Muscle of back (tissue), 11 donors: ENCODE data around the gene LTBP1. TPM values are rescaled to one million over a fixed set of nuclear protein-coding genes. Genes with fewer than 3 reads are reported as not detected.
"Not testable (repeated sequence)": the region's sequence is repeated elsewhere in the genome, so short reads cannot be mapped to it uniquely, and the experiment has no call there.

Experiments
- DNase-seq, 3 donors: peaks; one replicate each; pipeline versions ENCODE4 v3.0.0 to v3.0.0-alpha.2; 2013
- polyA plus RNA-seq, 10 donors: library from polyadenylated mRNA; unstranded; fragments of 120-200 nt; gene quantifications; one replicate each; pipeline ENCODE4 v1.2.1, GENCODE V29; 2013; ENCODE audit not compliant: insufficient read length in 10 of 10

The LTBP1 gene
- polyA plus RNA-seq, 10 donors, result 52.1 to 101 (median 66.1) TPM

- no peak for DNase-seq
Observed at GRCh38 chr2:33038799-33039198, 92.0 kb downstream of the LTBP1 start.

DNA sequence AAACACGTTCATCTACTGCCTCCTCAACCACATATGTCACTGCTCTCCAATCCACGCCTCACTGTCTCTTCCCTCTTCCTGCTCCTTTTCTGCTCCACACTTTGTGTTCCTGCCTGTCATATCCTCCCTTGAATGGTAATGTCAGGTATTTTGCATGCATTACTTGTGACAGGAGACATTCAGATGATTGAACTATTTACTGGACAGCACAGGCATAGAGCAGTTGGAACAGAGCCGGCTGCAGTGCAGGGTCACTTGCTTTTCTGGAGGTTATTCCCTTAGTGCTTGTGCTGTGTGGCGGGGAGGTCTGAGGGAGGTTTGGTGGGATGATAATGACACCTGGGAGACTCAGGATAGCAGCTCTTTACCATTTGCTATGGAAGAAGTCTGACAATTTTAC, 93.8 kb downstream of the LTBP1 start:
- no peak for DNase-seq

DNA sequence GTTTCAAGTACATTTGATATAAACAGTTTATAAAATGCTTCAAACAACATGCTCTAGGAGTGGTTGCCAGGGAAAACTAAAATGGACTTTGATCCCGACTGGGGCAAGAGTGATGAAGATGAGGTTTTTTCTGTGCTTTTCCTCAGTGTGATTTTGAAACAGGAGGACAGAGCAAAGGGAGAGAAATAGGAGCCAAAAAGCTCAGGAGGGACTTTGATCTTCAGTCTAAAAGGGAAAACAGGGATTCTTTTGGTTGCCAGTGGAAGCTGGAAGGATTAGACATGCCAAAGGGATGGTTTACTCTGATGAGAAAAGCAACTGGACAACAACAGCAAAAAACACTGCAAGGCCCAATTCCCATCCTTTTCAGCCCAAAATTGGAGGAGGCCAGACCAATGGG, 95.5 kb downstream of the LTBP1 start:
- peak in 2 of 3 donors; percentile 43 to 55 for DNase-seq

GRCh38 chr2:33042819-33043218, 96.1 kb downstream of the LTBP1 start:
- DNase-seq, result peak in 1 of 3 donors; percentile 24

DNA sequence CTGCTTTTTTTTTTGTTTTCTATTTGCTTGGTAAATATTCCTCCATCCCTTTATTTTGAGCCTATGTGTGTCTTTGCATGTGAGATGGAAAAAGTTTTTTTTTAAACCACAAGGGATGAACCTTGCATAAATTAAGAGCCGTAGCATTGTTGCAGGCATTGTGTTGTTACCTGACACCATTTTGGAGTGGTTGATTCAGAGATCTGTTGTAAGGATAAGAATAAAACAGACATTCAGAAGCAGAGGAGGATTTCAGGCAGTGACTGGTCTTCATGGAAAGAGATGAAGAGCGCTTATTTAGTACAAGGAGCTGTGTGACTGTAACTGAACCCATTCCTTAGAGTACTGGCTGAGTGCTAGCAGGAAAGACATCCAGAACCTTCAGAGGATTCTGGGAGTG, 101.2 kb downstream of the LTBP1 start:
- peak in 1 of 3 donors; percentile 29 for DNase-seq

GRCh38 chr2:33051586-33052360, 105.0 kb downstream of the LTBP1 start:
- peak in 1 of 3 donors; percentile 73 for DNase-seq

DNA sequence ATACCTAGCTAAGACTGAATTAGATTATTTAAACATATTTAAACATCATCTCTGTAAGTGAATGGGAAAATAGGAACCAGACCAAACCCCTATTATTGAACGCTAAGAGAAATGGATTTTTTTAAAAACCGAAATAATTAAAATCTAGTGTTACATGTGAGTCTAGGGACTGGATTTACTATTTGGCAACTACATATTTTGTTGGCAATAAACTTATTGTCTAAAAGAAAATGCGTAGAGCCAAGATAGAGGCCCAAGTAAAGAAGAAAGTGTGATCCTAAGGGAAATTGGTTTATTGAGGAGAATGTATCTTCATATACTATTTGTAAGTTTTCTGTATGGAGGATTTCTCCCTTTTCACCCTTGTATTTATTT, 105.6 kb downstream of the LTBP1 start:
- DNase-seq, result peak in 1 of 3 donors; percentile 47

DNA sequence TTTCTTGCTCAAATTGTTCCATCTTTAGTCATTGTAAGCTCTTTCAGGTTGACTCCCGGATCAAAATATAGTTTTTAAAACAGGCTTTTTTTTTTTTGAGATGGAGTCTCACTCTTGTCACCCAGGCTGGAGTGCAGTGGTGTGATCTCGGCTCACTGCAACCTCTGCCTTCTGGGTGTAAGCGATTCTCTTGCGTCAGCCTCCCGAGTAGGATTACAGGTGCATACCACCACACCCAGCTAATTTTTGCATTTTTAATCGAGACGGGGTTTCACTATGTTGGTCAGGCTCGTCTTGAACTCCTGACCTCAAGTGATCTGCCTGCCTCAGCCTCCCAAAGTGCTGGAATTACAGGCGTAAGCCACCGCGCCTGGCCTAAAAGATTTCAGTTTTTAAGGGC, 106.0 kb downstream of the LTBP1 start:
- not testable (repeated sequence) for DNase-seq

GRCh38 chr2:33056170-33056569, 109.4 kb downstream of the LTBP1 start:
- no peak for DNase-seq

- DNase-seq, result not testable (repeated sequence)
Observed at GRCh38 chr2:33057307-33058028, 110.7 kb downstream of the LTBP1 start.

DNA sequence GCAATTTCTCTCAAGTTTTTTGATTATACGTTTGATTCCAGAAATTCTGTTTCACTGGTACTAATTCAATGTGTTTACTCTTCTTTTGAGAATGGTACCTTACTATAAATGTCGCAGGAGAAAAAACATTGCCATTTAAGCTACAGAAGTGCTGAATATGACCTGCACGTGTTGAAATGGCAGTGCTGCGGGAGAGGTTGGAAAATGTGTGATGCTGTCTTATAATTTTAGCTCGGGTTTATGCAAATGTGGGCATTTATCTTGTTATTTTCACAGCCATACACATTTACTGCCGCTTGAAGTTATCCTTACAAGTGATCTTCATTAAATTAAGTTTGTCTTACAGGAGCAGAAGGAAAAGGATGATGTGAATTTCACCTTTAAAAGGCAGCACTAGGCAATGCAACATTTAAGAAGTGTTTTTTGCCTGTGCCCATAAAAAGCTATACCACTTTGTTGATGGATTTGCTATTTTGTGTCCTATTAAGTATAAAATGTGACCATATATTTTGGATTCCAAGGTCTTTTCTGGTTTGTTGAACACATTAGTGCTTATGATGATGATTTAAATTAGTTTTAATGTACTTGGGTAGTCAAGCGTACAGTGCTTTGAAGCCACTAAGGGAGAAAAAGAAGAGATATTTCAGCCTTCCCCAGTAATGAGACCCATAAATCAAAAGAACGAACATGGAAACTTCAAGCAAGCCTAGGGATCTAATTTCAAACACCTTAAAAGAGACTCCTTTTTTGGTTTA, 112.1 kb downstream of the LTBP1 start:
- no peak for DNase-seq

DNA sequence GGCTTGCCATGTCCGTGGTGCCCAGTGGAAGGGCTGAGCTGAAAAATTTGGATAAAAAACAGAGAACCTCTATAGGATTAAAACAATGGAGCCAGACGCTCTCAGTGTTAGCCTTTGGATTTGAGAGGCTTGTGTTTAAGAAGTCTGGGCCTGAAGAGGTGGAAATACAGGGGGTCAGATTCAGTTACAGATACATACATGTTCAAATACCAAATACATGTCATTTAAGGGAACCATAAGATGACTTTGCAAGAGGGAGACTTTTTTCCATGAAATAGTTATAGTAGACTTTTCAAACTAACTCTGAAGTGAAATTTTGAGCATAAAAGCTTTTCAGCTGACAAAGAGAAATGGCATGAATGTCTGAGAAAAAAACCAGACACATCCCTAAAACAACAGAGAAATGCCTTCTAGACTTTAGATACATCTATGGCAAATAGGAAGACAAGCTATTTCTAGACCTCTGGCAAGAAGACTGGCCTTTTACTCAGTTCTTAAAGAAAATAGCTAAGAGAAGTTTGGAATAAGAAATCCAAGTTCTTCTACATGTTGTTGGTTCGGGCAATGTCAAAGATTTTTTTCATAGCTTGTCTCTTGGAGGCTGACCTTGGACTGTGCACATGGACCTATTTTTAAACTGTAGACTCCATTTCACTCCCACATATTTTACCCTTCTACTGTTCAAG, 112.9 kb downstream of the LTBP1 start:
- DNase-seq, result no peak

DNA sequence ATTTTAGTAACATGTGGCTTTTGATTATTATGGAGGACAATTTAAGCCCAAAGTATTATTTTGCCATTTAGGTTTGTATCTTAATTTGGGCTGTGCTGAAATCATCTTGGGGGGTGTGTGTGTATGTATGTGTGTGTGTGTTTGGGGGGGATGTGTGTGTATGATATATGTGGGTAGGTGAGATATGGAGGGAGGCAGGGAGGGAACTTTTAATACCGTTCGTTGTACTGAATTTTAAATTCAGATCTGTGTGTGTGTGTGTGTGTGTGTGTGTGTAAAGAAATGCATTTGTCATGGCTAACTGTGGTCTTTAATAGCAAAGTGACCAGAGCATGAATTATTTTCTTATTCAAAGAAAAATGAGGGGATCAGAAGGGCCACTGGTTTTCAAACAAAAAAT, 113.7 kb downstream of the LTBP1 start:
- no peak for DNase-seq

- no peak for DNase-seq
Observed at GRCh38 chr2:33062665-33063250, 116.0 kb downstream of the LTBP1 start.

DNA sequence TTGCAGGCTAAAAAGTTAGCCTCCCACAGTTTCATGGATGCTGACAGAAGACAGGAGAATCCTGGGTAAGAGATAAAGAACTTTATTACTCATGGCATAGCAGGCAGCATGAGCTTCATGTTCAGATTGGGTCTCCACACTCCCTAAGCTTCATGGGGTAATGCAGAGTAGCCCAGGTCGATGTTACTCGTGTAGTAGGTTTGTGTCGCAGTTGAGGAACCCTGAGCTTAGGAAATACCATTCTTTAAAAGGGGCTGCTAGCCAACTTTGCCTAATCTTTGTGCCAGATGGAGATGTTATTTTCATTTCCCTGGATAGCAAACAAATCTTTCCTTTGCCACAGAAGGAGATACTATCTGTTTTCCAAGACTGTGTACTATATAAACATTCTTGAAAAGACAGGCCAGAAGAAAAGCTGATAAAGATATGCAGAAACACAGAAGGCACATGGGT, 117.6 kb downstream of the LTBP1 start:
- no peak for DNase-seq

GRCh38 chr2:33067598-33067997, 120.8 kb downstream of the LTBP1 start:
- no peak for DNase-seq

- peak in 1 of 3 donors; percentile 72 for DNase-seq
Observed at GRCh38 chr2:33068261-33068660, 121.5 kb downstream of the LTBP1 start.

- DNase-seq, result peak in 1 of 3 donors; percentile 95
Observed at GRCh38 chr2:33069894-33070651, 123.3 kb downstream of the LTBP1 start.

DNA sequence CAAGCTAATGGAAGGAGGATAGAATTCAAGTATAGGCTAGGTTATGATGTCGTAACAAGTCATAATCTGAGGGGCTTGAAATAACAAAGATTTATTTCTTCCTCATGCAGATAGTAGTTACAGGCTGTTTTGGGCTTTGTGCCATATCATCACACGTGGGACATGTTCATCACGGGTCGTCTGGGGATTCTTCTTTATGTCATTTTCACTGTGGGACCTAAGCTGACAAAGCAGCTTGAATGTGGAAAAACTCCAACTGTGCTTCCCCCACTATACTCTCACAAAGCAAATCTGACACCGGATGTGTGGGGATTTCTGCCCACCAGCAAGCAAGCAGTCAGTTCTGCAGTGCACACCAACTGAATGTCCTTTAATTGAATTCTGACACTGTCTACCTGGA, 124.8 kb downstream of the LTBP1 start:
- no peak for DNase-seq

DNA sequence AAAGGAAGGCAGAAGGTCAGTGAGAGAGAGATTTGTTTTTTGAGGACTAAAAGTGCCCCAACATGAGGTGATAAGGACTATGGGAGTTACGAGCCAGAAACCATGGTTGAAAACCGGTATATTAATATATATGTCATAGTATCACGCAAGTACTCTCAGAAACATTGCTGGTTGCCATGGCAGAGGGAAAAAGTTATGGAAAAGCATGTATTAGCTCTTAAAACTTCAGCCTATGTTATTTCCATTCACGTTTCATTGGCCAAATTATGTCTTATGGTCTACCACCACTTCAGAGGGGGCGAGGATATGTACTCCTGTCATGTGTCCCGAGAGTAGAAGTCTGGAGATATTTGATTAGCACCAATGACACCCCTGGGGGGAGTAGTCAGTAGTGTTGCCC, 125.9 kb downstream of the LTBP1 start:
- DNase-seq, result no peak

GRCh38 chr2:33073018-33073417, 126.3 kb downstream of the LTBP1 start:
- no peak for DNase-seq
